ENCODE results near the gene DLG2.

Gene DLG2

GRCh38 chr11:84236436-84236835 is 1390.7 kb downstream of the DLG2 start:
- TF ChIP-seq CTCF (IDR thresholded peaks at IDR 0.05; ENCODE audit: low read depth, low read length) = no peak
- no peak overlapping the region for H3K4me3 ChIP-seq (replicated peaks in 1 of 2; ENCODE audit: low read depth in 2 of 2, low read length in 2 of 2)
- no peak for DNase-seq (ENCODE audit: low read depth in 2 of 2)

GRCh38 chr11:84234462-84235202 is 1392.5 kb downstream of the DLG2 start:
- no peak overlapping the region for H3K4me3 ChIP-seq (replicated peaks in 1 of 2; ENCODE audit: low read depth in 2 of 2, low read length in 2 of 2)
- TF ChIP-seq CTCF (IDR thresholded peaks at IDR 0.05; ENCODE audit: low read depth, low read length) = no peak

GRCh38 chr11:84234011-84234410 is 1393.1 kb downstream of the DLG2 start:
- TF ChIP-seq CTCF (IDR thresholded peaks at IDR 0.05; ENCODE audit: low read depth, low read length) = no peak
- no peak for DNase-seq (ENCODE audit: low read depth in 2 of 2)
- no peak overlapping the region for H3K4me3 ChIP-seq (replicated peaks in 1 of 2; ENCODE audit: low read depth in 2 of 2, low read length in 2 of 2)

More at GRCh38 chr11:84234462-84235202, 1392.5 kb downstream of the DLG2 start:
- DNase-seq (ENCODE audit: low read depth in 2 of 2) = no peak

- DNase-seq (ENCODE audit: low read depth in 2 of 2) = no peak
- no peak for TF ChIP-seq CTCF (IDR thresholded peaks at IDR 0.05; ENCODE audit: low read depth, low read length)
- H3K4me3 ChIP-seq (replicated peaks in 1 of 2; ENCODE audit: low read depth in 2 of 2, low read length in 2 of 2) = no peak overlapping the region
Observed at GRCh38 chr11:84232511-84232910, 1394.6 kb downstream of the DLG2 start.

GRCh38 chr11:84230402-84230801 is 1396.7 kb downstream of the DLG2 start:
- no peak for TF ChIP-seq CTCF (IDR thresholded peaks at IDR 0.05; ENCODE audit: low read depth, low read length)
- no peak overlapping the region for H3K4me3 ChIP-seq (replicated peaks in 1 of 2; ENCODE audit: low read depth in 2 of 2, low read length in 2 of 2)
- no peak for DNase-seq (ENCODE audit: low read depth in 2 of 2)

GRCh38 chr11:84227970-84228665 is 1399.0 kb downstream of the DLG2 start:
- DNase-seq (ENCODE audit: low read depth in 2 of 2) = peak in 1 of 2 donors; percentile 5
- TF ChIP-seq CTCF (IDR thresholded peaks at IDR 0.05; ENCODE audit: low read depth, low read length) = no peak
- no peak overlapping the region for H3K4me3 ChIP-seq (replicated peaks in 1 of 2; ENCODE audit: low read depth in 2 of 2, low read length in 2 of 2)
